GM19463 (cell line): Measurements from ENCODE around the gene CAVIN2.

Source experiments
- ATAC-seq: cut with Tn5 transposase; IDR thresholded peaks from one replicate; pipeline ENCODE4 v1.9.1; 2021; ENCODE audit warnings: mild to moderate bottlenecking, moderate library complexity; ENCODE audit not compliant: unreplicated experiment

Gene CAVIN2

GRCh38 chr2:191866195-191866594 is 19.3 kb upstream of the CAVIN2 start:
- ATAC-seq: no peak

- ATAC-seq: no peak
Observed at GRCh38 chr2:191864628-191865374, 17.9 kb upstream of the CAVIN2 start.

GRCh38 chr2:191863988-191864387 is 17.1 kb upstream of the CAVIN2 start:
- ATAC-seq: no peak

- ATAC-seq: no peak
Observed at GRCh38 chr2:191862156-191862775, 15.4 kb upstream of the CAVIN2 start.

GRCh38 chr2:191860760-191861466 is 14.0 kb upstream of the CAVIN2 start:
- no peak for ATAC-seq

- no peak for ATAC-seq
Observed at GRCh38 chr2:191859681-191860080, 12.8 kb upstream of the CAVIN2 start.

GRCh38 chr2:191857886-191858285 is 11.0 kb upstream of the CAVIN2 start:
- no peak for ATAC-seq

- no peak for ATAC-seq
Observed at GRCh38 chr2:191857259-191857805, 10.4 kb upstream of the CAVIN2 start.

GRCh38 chr2:191856111-191856876 is 9.4 kb upstream of the CAVIN2 start:
- ATAC-seq: no peak

GRCh38 chr2:191855382-191855781 is 8.5 kb upstream of the CAVIN2 start:
- no peak for ATAC-seq

- ATAC-seq: no peak
Observed at GRCh38 chr2:191854382-191855372, 7.8 kb upstream of the CAVIN2 start.

- no peak for ATAC-seq
Observed at GRCh38 chr2:191853843-191854242, 7.0 kb upstream of the CAVIN2 start.

- no peak for ATAC-seq
Observed at GRCh38 chr2:191851158-191851557, 4.3 kb upstream of the CAVIN2 start.

- no peak for ATAC-seq
Observed at GRCh38 chr2:191848771-191849767, 2.2 kb upstream of the CAVIN2 start.

- no peak for ATAC-seq
Observed at GRCh38 chr2:191847764-191848163, 876 bp upstream of the CAVIN2 start.

GRCh38 chr2:191845876-191846514 is 893 bp downstream of the CAVIN2 start:
- peak; percentile 26 for ATAC-seq

- no peak for ATAC-seq
Observed at GRCh38 chr2:191845248-191845715, 1.6 kb downstream of the CAVIN2 start.

GRCh38 chr2:191844706-191845105 is 2.2 kb downstream of the CAVIN2 start:
- ATAC-seq: no peak
